ENCODE measurements around the gene PRKN.

DNA sequence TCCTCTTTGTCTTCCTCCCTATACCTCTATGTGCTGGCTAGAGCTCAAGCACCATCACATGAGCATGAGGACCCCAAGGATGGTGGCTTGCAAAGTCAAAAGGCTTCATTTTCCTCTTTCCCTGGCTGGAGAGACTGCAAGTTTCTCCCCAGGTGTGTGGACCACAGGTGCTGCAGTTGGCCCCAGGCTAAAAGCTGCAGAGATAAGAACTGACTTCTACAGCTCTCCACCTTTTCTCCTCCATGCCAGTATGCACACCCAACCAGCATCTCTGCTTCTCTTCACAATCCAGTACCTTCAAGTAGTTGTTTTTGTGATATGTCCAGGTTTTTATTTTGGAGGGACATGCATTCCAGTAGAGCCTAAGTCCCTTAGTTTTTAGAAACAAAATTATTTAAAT, 29.1 kb downstream of the PRKN start:
- TF ChIP-seq GATA3 (IDR thresholded peaks at IDR 0.05; ENCODE audit: low read depth, low read length): no peak
- no peak for TF ChIP-seq GATA2 (IDR thresholded peaks at IDR 0.05; ENCODE audit: low read depth, low read length)
